HG03442 (cell line): ENCODE measurements around the gene MAN1A1.
"Not testable (repeated sequence)": the region's sequence is repeated elsewhere in the genome, so short reads cannot be mapped to it uniquely, and the experiment has no call there.

ENCODE experiments used
- ATAC-seq: cut with Tn5 transposase; IDR thresholded peaks from one replicate; pipeline ENCODE4 v1.9.1; 2021; ENCODE audit warnings: mild to moderate bottlenecking, moderate library complexity; ENCODE audit not compliant: unreplicated experiment

MAN1A1 gene

DNA sequence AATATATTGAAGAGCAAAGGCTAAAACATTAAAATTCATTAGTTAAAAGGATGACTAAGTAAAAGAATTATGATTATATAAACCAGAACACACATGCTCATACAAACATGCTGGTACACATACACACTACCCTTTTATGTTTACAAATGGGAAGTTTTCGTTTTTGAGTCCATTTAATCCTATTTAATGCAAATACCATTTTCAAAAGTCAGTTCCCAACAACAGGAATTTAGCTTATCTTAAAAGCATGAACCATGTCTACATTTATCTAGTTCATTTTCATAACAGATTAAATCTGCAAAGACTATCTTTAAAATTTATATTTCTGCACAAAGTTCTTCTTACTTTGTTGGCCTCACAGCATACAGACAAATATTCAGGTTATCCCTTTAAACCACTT lies 42.5 kb downstream of the MAN1A1 start:
- ATAC-seq = no peak

DNA sequence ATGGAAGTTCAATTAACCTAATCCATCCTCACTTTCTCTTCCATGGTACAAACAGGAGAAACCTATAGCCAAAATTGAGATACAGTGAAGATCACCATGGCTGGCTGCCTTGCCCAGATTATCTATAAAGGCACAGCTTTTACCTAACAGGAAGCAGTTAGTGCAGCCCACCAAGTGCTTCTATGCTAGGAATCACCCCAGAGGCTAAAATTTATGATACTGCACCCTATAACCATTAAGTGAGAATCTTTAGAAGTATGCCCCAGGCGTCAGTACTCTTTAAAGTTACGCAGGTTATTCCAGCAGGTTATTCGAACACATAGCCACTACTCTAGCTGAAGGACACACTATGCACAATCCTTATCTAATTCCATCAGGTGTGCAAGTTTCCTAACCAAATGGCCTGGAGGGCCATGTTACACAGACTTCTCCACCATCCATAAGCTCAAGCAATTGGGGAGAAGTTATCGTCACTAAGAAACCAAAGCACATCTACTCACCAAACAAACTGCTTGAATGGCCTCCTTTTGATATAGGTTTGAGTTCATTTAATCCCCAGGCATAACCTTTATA lies 43.1 kb downstream of the MAN1A1 start:
- no peak for ATAC-seq

DNA sequence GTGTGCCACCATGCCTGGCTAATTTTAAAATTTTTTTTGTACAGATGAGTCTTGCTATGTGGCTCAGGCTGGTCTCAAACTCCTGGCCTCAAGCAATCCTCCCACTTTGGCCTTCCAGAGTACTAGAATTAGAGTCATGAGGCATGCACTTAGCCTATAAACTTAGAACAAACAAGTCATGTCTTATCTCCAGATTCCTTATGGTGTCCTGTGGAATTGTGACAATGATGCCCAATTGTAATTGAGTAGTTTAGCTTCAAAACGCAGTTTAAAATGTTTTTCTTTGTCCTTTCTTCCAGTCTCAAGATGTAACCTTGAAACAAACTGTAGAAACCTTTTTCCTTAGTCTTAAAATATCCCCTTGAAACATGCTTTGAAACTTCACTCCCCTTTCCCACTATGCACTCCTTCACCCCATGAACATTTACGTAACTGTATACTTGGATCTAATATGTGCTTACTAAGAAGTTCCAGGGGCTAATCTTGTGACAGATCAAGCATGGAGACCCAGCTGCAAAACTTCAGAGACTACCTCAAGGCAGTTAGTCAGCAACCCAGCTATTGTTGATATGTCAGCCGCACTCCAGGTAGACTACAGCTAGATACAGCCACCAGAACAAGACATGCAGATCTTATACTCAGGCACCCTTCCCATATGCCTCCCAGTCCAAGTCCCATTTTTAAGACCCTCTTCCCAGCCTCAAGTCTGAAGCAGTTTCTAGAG lies 46.2 kb downstream of the MAN1A1 start:
- ATAC-seq = no peak

- no peak for ATAC-seq
These were observed 48.1 kb downstream of the MAN1A1 start for GRCh38 chr6:119301429-119301828.

GRCh38 chr6:119299694-119300093 lies 49.9 kb downstream of the MAN1A1 start:
- no peak for ATAC-seq

DNA sequence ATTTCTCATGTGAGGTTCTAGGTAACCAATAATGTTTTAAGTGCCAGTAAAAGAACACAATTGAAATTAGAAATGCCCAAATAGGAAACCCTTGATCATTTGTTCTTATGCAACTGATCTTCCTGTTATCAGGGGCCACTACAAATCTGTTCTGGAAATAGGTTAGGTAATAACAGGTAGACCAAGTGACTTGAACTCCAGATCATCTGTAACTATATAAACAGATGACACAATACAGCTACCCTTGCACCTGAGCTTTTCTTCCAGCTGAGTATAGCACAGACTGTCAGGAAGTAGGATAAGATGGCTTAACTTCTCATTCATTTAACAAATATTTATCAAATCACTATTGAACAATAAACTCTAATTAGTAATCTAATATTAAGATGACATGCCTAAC lies 52.5 kb downstream of the MAN1A1 start:
- no peak for ATAC-seq

DNA sequence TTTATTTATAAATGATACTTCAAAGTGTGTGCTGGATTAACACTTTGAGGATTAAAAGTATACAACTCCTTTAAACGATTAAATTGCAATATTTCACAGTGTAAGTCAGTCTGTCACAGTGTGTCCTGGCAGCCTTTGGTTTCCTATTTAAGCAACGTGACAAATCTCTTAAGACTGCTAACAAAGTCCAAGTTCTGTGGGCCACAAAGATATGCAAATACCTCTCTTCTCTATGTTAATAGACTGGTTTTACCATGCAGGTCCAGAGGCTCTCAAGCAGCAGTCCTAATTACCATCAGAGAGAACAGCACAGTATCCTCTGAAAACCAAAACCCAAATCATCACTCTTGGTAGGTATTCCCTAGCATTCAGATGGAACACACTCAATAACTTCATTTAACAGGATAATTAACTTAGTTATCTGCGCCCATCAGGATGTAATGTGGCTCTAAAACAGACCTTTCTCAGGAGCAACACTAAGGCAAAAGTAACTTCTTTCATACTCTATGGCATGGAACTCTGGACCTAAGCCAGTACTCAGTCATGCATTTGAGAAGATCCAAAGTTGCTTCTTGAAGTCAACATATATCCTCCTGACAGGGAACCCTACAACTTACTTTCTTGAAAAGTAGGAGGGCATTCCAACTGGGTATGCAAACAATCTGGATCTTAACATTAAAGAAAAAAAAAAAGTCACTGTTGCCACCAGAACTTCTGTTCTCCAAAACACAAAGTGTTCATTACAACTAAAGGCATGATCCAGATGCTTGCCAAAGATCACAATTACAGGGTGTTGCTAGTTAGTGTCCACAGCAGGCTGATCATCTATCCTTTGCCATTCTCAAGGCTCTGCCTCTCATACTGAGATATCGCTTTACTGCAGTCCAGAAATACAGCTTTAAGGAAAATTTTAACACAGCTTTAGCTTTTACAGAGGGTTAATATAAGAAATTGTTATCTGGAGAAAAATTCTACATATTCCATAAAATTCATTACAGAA lies 53.2 kb downstream of the MAN1A1 start:
- no peak for ATAC-seq

GRCh38 chr6:119294984-119295383 lies 54.6 kb downstream of the MAN1A1 start:
- peak; percentile 90 for ATAC-seq

DNA sequence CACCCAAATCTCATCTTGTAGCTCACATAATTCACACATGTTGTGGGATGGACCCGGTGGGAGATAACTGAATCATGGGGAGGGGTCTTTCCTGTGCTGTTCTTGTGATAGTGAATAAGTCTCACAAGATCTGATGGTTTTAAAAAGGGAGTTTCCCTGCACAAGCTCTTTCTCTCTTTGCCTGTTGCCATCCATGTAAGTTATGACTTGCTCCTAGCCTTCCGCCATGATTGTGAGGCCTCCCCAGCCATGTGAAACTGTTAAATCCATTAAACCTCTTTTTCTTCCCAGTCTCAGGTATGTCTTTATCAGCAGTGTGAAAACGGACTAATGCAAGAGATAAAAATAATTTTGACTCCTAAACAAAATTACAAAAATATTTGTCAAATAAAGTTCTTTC lies 58.5 kb downstream of the MAN1A1 start:
- ATAC-seq = not testable (repeated sequence)

GRCh38 chr6:119290306-119290705 lies 59.3 kb downstream of the MAN1A1 start:
- ATAC-seq = no peak

GRCh38 chr6:119289651-119290050 lies 59.9 kb downstream of the MAN1A1 start:
- no peak for ATAC-seq

DNA sequence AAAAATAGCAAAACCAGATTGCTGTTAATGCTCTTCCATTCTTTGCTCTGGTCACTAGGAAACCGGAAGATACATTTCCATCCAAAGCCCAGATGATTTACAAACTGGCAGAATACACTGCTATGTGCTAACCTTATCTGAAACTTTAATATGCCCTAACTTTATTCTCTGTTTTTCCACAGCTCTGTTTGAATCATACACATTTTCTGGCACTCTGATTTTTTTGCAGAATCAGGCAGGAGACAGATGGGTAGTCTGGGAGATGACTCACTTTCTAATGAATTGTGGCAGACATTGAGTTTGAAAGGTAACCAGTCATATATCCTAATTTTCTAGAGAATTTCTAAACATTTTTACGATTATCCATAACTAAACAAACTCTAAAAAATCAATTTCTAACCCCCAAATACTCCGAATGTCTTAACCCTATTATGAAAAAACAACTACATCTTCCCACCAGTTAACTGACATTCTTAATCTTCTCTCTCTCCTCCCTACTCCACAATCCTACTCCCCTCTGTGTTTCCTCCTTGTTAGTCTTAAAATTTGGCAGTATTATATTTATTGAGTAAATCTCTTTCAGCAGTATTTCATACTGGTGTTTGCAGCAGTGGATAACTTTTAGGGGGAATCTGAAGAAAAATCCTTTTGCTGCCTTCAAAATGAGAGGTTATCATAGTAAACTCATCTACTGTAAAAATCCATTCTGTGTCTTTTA lies 63.5 kb downstream of the MAN1A1 start:
- no peak for ATAC-seq

DNA sequence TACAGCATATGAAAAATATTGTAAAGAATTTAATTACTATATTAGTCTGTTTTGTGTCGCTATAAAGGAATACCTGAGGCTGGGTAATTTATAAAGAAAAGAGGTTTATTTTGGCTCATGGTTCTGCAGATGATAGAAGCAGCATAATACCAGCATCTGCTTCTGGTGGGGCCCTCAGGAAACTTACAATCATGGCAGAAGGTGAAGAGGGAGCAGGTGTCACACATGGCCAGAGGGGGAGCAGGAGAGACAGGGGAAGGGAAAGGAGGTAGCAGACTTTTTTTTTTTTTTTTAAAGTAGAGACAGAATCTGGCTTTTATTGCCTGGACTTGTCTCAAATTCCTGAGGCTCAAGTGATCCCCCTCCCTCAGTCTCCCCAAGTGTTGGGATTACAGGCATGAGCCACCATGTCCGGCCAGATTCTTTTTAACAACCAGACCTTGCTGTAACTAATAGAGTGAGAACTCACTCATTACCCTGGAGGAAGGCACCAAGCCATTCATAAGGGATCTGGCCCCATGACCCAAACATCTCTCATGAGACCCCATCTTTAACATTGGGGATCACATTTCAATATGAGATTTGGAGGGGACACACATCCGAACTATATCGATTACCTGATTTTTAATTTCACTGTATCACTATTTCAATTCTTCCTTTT lies 64.6 kb downstream of the MAN1A1 start:
- ATAC-seq = no peak

- no peak for ATAC-seq
These were observed 65.5 kb downstream of the MAN1A1 start for GRCh38 chr6:119283979-119284545.

- no peak for ATAC-seq
These were observed 66.3 kb downstream of the MAN1A1 start for GRCh38 chr6:119283214-119283613.

DNA sequence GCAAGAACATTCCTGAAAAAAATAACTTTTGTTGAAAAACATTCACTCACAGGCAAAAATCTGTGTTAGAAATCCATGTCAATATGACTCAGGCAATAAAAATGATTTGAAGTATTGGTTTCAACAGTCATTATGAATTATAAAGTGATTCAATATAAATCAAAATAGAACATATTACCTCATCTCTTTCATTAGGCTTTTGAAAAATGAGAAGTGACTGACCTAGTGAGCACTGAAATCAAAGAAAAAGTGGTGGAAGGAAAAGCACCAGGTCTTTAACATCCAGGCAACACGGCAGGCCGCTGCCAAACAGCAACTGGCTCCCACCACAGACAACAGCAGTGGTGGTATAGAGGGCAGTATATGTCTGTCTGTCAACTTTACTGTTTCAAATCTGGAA lies 68.9 kb downstream of the MAN1A1 start:
- no peak for ATAC-seq

- no peak for ATAC-seq
These were observed 69.5 kb downstream of the MAN1A1 start for GRCh38 chr6:119280080-119280479.

DNA sequence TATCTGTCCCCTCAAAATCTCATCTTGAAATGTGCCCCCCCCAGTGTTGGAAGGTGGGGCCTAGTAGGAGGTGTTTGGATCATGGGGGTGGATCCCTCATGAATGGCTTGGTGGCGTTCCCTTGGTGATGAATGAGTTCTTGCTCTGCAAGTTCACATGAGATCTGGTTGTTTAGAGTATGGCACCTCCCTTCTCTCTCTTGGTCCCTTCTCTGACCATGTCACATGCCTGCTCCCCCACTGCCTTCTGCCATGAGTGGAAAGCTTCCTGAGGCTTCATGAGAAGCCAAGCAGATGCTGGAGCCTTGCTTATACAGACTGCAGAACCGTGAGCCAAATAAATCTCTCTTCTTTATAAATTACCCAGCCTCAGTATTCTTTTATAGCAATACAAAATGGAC lies 70.9 kb downstream of the MAN1A1 start:
- ATAC-seq = no peak

- ATAC-seq = no peak
These were observed 72.5 kb downstream of the MAN1A1 start for GRCh38 chr6:119277052-119277451.

DNA sequence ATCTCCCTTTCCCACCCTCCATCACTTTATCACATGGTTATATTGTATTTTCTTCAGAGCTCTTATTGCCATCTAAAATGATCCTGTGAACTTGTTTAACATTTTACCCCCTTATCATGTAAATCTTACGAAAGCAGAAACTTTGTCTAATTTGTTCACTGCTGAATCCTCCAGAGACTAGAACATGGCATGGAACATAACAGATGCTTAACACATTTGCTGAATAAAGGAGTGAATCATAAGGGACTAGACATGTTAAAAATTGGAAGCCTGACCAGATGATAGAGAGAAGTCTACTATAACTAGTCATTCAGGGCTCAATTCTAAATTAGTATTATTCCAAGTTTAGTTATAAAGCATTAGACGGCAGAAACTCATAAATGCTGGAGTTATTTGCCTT lies 73.3 kb downstream of the MAN1A1 start:
- ATAC-seq = no peak
